Body of pancreas (tissue), 4 donors: ENCODE results near the gene RC3H1. TPM values are rescaled to one million over a fixed set of nuclear protein-coding genes. Genes with fewer than 3 reads are reported as not detected.

ENCODE experiments used
- ATAC-seq: fragments of 150-250 bp; one replicate; pipeline ENCODE4 v1.9.1; 2016
- DNase-seq, 4 donors: peaks; one replicate each; pipeline ENCODE4 v3.0.0-alpha.2; 2019
- H3K27ac ChIP-seq, 4 donors: fragments of 200-600 bp; sonication (generic); 1 replicate in 3 of 4; 2 replicates in 1 of 4; pipeline versions ENCODE4 v1.5.1 to v1.6.1; 2016 to 2019; ENCODE audit warnings: mild to moderate bottlenecking in 1 of 4, mixed read lengths in 1 of 4, moderate library complexity in 1 of 4
- H3K27me3 ChIP-seq, 2 donors: fragments of 200-600 bp; sonication (generic); one replicate each; pipeline ENCODE4 v1.6.0; 2016; ENCODE audit warnings: mild to moderate bottlenecking in 1 of 2
- H3K36me3 ChIP-seq, 2 donors: fragments of 200-600 bp; sonication (generic); replicated peaks in 1 of 2; 2 replicates each; pipeline ENCODE4 v1.5.1; 2016; ENCODE audit warnings: low read depth in 2 of 2; ENCODE audit not compliant: insufficient read depth in 1 of 2
- H3K4me1 ChIP-seq: fragments of 200-600 bp; sonication (generic); one replicate; pipeline ENCODE4 v1.6.0; 2016
- H3K4me3 ChIP-seq, 2 donors: fragments of 200-600 bp; sonication (generic); 1 replicate in 1 of 2; 2 replicates in 1 of 2; pipeline ENCODE4 v1.5.1; 2016 to 2019
- H3K9me3 ChIP-seq, 3 donors: fragments of 200-600 bp; sonication (generic); 1 replicate in 2 of 3; 2 replicates in 1 of 3; pipeline ENCODE4 v1.5.1; 2016
- POLR2A ChIP-seq, 3 donors: fragments of 450-650 bp; IDR thresholded peaks; one replicate each; pipeline ENCODE4 v1.6.1; 2016; ENCODE audit warnings: antibody characterized with exemption in 3 of 3, mild to moderate bottlenecking in 2 of 3
- WGBS, 2 donors: methylation state at CpG; one replicate each; pipeline ENCODE4 v1.1.5; 2017; 5-methylcytosine and 5-hydroxymethylcytosine counted together
- intact Hi-C: fragments of 100-400 bp; cut with DNase I; formaldehyde crosslinking; loops from one replicate; pipeline ENCODE4 v1.15.1; 2023
- total RNA-seq, 2 donors: library from RNA; depleted of rRNA; stranded (reverse); fragments of >200 nt; gene quantifications; one replicate each; pipeline ENCODE4 v1.1.0, GENCODE V29; 2016
- TF ChIP-seq, protein P1 (sequence below), 7 experiments: fragments of 450-650 bp in 4 of 7; fragments of 200-600 bp in 3 of 7; sonication (generic) in 3 of 7; IDR thresholded peaks; one replicate each; pipeline ENCODE4 v1.5.1; 2016 to 2019; ENCODE audit warnings: antibody characterized with exemption in 7 of 7

Gene RC3H1
- total RNA-seq, 2 donors from 2014 or later = 14.5 to 17.1 TPM

DNA sequence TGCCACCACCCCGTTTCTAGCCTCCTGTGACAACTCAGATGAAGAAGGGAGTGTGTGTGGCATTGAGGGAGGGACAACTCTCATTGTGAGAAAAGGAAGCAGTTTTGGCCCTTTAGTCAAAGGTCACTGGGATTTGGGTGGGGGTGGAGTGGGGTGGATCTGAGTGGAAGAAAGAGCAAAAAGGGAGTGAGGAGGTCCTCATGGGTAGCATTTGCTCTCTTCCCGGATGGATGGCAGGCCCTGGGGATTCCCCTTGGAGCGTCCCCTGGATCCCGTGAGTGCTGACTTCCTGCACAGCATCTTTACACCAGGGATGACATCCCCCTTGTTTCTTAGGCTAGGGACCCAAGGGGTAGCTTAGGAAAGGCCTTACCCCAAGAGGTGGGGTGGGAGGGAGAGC is 105.5 kb downstream of the RC3H1 start:
- DNase-seq = no peak
- H3K27me3 ChIP-seq = no peaks in the 10 kb centered on the region
- no peaks in the 10 kb centered on the region for H3K36me3 ChIP-seq
- H3K4me1 ChIP-seq = no peaks in the 10 kb centered on the region
- 88 to 92% methylated on average over 4 of the region's 4 CpGs for WGBS, 2 donors
- no peaks in the 10 kb centered on the region for H3K9me3 ChIP-seq
- ATAC-seq = no peak
- no peak overlapping the region for H3K4me3 ChIP-seq
- no peak overlapping the region for H3K27ac ChIP-seq
- intact Hi-C loops = no loop called here
- TF ChIP-seq, protein P1, sequence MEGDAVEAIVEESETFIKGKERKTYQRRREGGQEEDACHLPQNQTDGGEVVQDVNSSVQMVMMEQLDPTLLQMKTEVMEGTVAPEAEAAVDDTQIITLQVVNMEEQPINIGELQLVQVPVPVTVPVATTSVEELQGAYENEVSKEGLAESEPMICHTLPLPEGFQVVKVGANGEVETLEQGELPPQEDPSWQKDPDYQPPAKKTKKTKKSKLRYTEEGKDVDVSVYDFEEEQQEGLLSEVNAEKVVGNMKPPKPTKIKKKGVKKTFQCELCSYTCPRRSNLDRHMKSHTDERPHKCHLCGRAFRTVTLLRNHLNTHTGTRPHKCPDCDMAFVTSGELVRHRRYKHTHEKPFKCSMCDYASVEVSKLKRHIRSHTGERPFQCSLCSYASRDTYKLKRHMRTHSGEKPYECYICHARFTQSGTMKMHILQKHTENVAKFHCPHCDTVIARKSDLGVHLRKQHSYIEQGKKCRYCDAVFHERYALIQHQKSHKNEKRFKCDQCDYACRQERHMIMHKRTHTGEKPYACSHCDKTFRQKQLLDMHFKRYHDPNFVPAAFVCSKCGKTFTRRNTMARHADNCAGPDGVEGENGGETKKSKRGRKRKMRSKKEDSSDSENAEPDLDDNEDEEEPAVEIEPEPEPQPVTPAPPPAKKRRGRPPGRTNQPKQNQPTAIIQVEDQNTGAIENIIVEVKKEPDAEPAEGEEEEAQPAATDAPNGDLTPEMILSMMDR (IDR thresholded peaks at IDR 0.05) = no peak
- no peak for TF ChIP-seq POLR2A (IDR thresholded peaks at IDR 0.05)

DNA sequence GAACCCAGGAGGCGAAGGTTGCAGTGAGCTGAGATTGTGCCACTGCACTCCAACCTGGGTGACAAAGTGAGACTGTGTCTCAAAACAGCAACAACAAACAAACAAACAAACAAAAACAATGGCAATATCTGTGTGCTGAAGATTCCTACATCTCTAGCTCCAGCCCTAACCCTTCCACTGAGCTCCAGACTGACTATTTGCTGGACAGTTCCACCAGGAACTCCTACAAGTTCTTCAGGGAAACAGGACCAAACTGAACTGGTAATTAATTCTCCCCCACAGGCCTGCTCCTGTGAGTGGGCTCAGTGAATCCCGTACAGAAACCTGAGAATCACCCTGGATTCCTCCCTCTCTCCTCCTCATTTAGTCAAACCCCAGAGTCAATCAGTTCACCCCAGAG is 106.6 kb downstream of the RC3H1 start:
- Histone ChIP-seq H3K4me3 (no peak overlapping the region), H3K27me3 (no peaks in the 10 kb centered on the region), H3K9me3 (no peaks in the 10 kb centered on the region), H3K27ac (no peak overlapping the region), H3K4me1 (no peaks in the 10 kb centered on the region), H3K36me3 (no peaks in the 10 kb centered on the region)
- ATAC-seq (no peak), DNase-seq (no peak)
- TF ChIP-seq, protein P1 (IDR thresholded peaks at IDR 0.05) = no peak
- 82 to 89% methylated on average over 2 of the region's 2 CpGs for WGBS, 2 donors
- intact Hi-C loops = no loop called here

DNA sequence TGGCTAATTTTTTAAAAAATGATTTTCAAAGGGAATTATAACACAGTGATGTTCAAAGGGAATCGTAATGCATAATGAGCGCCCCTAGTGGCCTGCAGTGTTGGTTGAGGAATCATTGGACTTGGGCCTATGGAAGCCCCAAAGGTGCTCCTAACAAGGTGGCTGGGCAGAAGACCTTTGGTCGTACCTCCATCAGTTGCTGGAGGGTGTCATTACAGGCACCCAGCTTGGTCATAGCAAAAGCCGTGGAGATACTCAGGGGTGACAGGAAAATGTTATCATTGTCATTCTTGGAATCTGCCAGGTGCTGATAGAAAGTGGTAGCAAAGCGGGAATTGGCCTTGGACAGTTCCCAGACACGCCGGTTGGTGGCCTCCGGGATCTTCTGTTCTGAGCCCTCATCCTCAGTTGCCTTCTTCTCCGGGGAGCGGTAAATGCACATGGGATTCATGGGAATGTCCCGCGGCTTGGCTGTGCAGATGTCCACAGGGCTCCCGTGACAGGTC is 107.7 kb downstream of the RC3H1 start:
- 69 to 71% methylated on average over 13 of the region's 13 CpGs for WGBS, 2 donors
- Histone ChIP-seq H3K36me3 (no peaks in the 10 kb centered on the region), H3K27ac (no peak overlapping the region), H3K4me1 (no peaks in the 10 kb centered on the region), H3K4me3 (no peak overlapping the region), H3K9me3 (no peaks in the 10 kb centered on the region), H3K27me3 (no peaks in the 10 kb centered on the region)
- ATAC-seq = peak; percentile 60
- intact Hi-C loops = no loop called here
- DNase-seq = peak; percentile 31 to 70 (median 52)
- TF ChIP-seq POLR2A (IDR thresholded peaks at IDR 0.05) = no peak
- TF ChIP-seq, protein P1 (IDR thresholded peaks at IDR 0.05) = peak; percentile 38 to 58 (median 40)

DNA sequence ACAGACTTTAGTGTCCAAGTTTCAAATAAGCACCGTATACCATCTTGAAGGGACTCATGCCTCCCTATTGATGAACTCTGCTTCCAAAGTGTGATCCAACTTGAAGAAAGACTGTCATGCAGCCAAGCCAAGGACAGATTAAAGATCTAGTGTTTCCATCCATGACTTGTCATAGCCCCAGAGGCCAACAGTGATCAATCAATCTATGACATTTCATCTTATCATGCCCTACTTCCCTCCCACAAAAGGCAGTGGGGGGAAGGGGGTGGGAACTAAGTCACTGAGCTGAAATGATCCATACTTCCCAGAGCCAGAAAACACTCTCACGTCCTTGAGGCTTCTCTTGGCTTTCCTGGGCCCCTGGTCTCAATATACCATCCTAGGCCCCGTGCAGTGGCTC is 109.0 kb downstream of the RC3H1 start:
- Histone ChIP-seq H3K36me3 (no peaks in the 10 kb centered on the region), H3K27ac (no peak overlapping the region), H3K9me3 (no peaks in the 10 kb centered on the region), H3K27me3 (no peaks in the 10 kb centered on the region), H3K4me1 (no peaks in the 10 kb centered on the region), H3K4me3 (no peak overlapping the region)
- DNase-seq = no peak
- no peak for ATAC-seq
- TF ChIP-seq, protein P1 (IDR thresholded peaks at IDR 0.05) = no peak
- no peak for TF ChIP-seq POLR2A (IDR thresholded peaks at IDR 0.05)
- 92 to 93% methylated on average over 3 of the region's 3 CpGs for WGBS, 2 donors
- intact Hi-C loops = no loop called here

DNA sequence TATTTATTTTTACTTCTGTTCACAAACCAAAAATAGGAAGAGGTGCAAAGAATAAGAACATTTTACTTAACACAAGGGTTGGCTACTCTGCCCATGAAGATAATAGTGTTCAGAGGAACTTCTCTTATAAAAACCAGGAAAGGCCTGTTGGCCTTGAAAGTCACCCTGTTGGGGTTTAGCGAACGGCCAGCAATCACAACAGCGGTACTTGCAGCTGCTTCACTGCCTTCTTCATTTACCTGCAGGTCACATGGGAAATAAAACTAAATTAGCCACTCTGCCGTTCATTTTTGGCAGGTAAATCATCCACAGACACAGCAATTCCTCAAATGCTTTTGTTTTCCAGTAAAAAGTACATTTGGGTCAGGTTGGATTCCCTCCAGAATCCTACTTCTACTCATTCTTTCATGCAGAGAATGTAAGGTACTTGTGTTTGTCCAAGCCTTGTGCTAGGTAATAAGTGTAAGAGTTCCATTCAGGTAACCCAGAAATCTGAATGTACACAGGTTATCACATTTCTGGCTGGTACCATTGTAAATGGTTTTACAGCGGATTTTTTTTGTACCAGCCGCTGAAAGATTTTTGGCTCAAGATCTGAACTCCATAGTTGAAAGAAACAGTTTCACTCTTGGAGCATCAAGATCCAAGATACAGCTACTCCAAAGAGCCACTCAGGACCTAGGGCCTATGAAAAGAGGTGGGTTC is 118.2 kb downstream of the RC3H1 start:
- TF ChIP-seq, protein P1 (IDR thresholded peaks at IDR 0.05) = no peak
- TF ChIP-seq POLR2A (IDR thresholded peaks at IDR 0.05) = no peak
- Histone ChIP-seq H3K27me3 (no peaks in the 10 kb centered on the region), H3K4me3 (no peak overlapping the region), H3K27ac (peak overlapping the region in 3 of 4 donors; percentile 22 to 33 (median 23)), H3K9me3 (no peaks in the 10 kb centered on the region), H3K4me1 (peaks cover 13% of the 10 kb centered on the region), H3K36me3 (no peaks in the 10 kb centered on the region)
- intact Hi-C loops = no loop called here
- 29 to 33% methylated on average over 6 of the region's 6 CpGs for WGBS, 2 donors
- ATAC-seq (no peak), DNase-seq (no peak)
